Measurements from ENCODE around the gene ADGRA1.

DNA sequence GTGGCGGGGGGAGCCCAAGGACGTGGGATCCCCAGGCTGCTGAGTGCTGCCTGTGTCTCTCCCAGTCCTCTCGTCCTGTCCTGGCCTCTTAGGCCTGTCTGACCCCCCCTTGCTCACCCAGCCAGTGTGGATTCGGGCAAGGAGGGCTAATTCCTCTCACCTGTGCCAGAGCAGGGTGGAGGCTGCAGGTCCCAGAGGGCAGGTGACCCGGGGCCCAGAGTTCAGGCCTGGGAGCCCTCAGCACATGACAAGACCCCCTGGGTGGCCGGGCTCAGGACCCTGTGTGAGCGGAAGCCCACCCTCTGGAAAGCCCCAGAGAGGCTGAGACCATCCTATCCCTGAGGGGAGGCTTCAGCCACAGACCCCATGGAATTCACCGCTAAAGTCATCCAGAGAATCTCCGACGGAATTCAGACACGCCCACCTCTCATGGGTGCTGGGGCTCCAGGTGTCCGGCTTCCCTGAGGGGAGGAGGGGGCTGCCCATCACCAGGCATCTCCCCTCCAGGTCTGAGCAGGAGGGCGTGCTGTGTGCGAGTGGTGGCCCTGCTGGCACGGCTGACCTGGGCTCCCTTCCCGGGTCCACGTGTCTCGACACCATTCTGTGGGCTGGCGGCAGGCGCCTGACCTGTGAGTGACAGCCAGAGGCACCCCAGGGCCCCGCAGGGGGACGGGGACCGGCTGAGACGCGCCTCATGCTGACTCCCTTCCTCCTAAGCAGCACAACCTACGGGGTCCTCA is 77.3 kb downstream of the ADGRA1 start:
- TF ChIP-seq, protein P1, sequence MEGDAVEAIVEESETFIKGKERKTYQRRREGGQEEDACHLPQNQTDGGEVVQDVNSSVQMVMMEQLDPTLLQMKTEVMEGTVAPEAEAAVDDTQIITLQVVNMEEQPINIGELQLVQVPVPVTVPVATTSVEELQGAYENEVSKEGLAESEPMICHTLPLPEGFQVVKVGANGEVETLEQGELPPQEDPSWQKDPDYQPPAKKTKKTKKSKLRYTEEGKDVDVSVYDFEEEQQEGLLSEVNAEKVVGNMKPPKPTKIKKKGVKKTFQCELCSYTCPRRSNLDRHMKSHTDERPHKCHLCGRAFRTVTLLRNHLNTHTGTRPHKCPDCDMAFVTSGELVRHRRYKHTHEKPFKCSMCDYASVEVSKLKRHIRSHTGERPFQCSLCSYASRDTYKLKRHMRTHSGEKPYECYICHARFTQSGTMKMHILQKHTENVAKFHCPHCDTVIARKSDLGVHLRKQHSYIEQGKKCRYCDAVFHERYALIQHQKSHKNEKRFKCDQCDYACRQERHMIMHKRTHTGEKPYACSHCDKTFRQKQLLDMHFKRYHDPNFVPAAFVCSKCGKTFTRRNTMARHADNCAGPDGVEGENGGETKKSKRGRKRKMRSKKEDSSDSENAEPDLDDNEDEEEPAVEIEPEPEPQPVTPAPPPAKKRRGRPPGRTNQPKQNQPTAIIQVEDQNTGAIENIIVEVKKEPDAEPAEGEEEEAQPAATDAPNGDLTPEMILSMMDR (IDR thresholded peaks at IDR 0.05; ENCODE audit: low read depth, low read length): no peak
- TF ChIP-seq EZH2phosphoT487 (IDR thresholded peaks at IDR 0.05; ENCODE audit: low read depth): no peak
